HepG2 (cell line): ENCODE results near the gene AGBL3. TPM values are rescaled to one million over a fixed set of nuclear protein-coding genes. Genes with fewer than 3 reads are reported as not detected.

Experiments used
- KAT2B ChIP-seq: fragments of 150-350 bp; IDR thresholded peaks from 2 replicates; pipeline ENCODE4 v1.6.1; 2014; ENCODE audit warnings: low read depth, low read length, borderline replicate concordance
- KDM3A ChIP-seq: IDR thresholded peaks from 2 replicates; pipeline ENCODE4 v1.6.1; 2018; ENCODE audit warnings: low read depth, missing compliant biosample characterization
- KDM5B ChIP-seq: sonication (generic); formaldehyde crosslinking; IDR thresholded peaks from 2 replicates; pipeline ENCODE4 v1.4.0; 2020; ENCODE audit warnings: missing genetic modification reagents, mild to moderate bottlenecking, borderline replicate concordance
- NFIC ChIP-seq: IDR thresholded peaks from 2 replicates; pipeline ENCODE4 v1.6.1; 2012; ENCODE audit warnings: mild to moderate bottlenecking, low read length, inconsistent platforms
- PHF21A ChIP-seq: sonication (generic); formaldehyde crosslinking; IDR thresholded peaks from 2 replicates; pipeline ENCODE4 v1.5.0; 2020; ENCODE audit warnings: mild to moderate bottlenecking, missing genetic modification reagents
- PLSCR1 ChIP-seq: sonication (generic); formaldehyde crosslinking; IDR thresholded peaks from 2 replicates; pipeline ENCODE4 v1.5.0; 2020; ENCODE audit warnings: missing genetic modification reagents, mild to moderate bottlenecking, borderline replicate concordance
- SMYD3 ChIP-seq: sonication (generic); formaldehyde crosslinking; IDR thresholded peaks from 2 replicates; pipeline ENCODE4 v1.8.1; 2023; ENCODE audit warnings: mild to moderate bottlenecking, missing genetic modification reagents
- SRSF1 ChIP-seq: fragments of 200-400 bp; formaldehyde crosslinking; optimal IDR thresholded peaks from 2 replicates; pipeline ENCODE3; 2017; ENCODE audit warnings: mild to moderate bottlenecking, low read depth, low read length, moderate library complexity
- THAP11 ChIP-seq: IDR thresholded peaks from 2 replicates; pipeline ENCODE4 v1.6.1; 2016; ENCODE audit warnings: missing biosample characterization, missing genetic modification reagents
- ZBTB44 ChIP-seq: sonication (generic); formaldehyde crosslinking; IDR thresholded peaks from 2 replicates; pipeline ENCODE4 v1.4.0; 2020; ENCODE audit warnings: missing genetic modification reagents
- ZBTB46 ChIP-seq: sonication (generic); formaldehyde crosslinking; IDR thresholded peaks from 2 replicates; pipeline ENCODE4 v1.4.0; 2020; ENCODE audit warnings: mild to moderate bottlenecking, missing genetic modification reagents, borderline replicate concordance
- ZNF207 ChIP-seq: fragments of 450-650 bp; IDR thresholded peaks from 2 replicates; pipeline ENCODE4 v1.6.1; 2016; ENCODE audit warnings: antibody characterized with exemption, borderline replicate concordance
- ZNF251 ChIP-seq: sonication (generic); formaldehyde crosslinking; IDR thresholded peaks from 2 replicates; pipeline ENCODE4 v1.9.0; 2021; ENCODE audit warnings: mild to moderate bottlenecking, missing genetic modification reagents
- ZNF83 ChIP-seq: sonication (generic); formaldehyde crosslinking; IDR thresholded peaks from 2 replicates; pipeline ENCODE4 v1.4.0; 2020; ENCODE audit warnings: missing genetic modification reagents, mild to moderate bottlenecking, borderline replicate concordance
- ZSCAN9 ChIP-seq: IDR thresholded peaks from 2 replicates; pipeline ENCODE4 v1.6.1; 2016; ENCODE audit warnings: borderline replicate concordance
- polyA plus RNA-seq, 8 experiments: library from polyadenylated mRNA; depleted of rRNA in 3 of 8; stranded (reverse) in 7 of 8; unstranded in 1 of 8; fragments of >200 nt; fragmentation: Illumina TruSeq in 4 of 8; extraction: Trizol in 4 of 8; gene quantifications; 2 replicates each; pipeline versions ENCODE4 v1.2.1 to v1.2.3, GENCODE V29; 2011 to 2016; ENCODE audit warnings: low read depth in 4 of 8, missing spikeins in 1 of 8, mixed read lengths in 1 of 8; ENCODE audit not compliant: insufficient read depth in 1 of 8
- total RNA-seq, 5 experiments: library from RNA; depleted of rRNA; stranded (reverse); fragments of >200 nt; fragmentation: Illumina TruSeq; extraction: Trizol; gene quantifications; 2 replicates each; pipeline ENCODE4 v1.2.3, GENCODE V29; 2016; ENCODE audit warnings: low read depth in 1 of 5
- TF ChIP-seq, protein P1 (sequence below): sonication (generic); formaldehyde crosslinking; IDR thresholded peaks from 2 replicates; pipeline ENCODE4 v1.4.0; 2020; ENCODE audit warnings: missing genetic modification reagents
- TF ChIP-seq, protein P2 (sequence below): IDR thresholded peaks from 2 replicates; pipeline ENCODE4 v1.6.1; 2012; ENCODE audit warnings: low read length, improper control_type of control experiment
- TF ChIP-seq, protein P3 (sequence below): sonication (generic); formaldehyde crosslinking; conservative IDR thresholded peaks from 2 replicates; pipeline ENCODE4 v1.4.0; 2020; ENCODE audit warnings: missing genetic modification reagents

AGBL3 gene
- total and polyA plus RNA-seq, 2 of the 13 experiments (the other 11 are each of a cell fraction or from before 2014, with no cell fraction given), result 2.2 to 7.2 TPM

DNA sequence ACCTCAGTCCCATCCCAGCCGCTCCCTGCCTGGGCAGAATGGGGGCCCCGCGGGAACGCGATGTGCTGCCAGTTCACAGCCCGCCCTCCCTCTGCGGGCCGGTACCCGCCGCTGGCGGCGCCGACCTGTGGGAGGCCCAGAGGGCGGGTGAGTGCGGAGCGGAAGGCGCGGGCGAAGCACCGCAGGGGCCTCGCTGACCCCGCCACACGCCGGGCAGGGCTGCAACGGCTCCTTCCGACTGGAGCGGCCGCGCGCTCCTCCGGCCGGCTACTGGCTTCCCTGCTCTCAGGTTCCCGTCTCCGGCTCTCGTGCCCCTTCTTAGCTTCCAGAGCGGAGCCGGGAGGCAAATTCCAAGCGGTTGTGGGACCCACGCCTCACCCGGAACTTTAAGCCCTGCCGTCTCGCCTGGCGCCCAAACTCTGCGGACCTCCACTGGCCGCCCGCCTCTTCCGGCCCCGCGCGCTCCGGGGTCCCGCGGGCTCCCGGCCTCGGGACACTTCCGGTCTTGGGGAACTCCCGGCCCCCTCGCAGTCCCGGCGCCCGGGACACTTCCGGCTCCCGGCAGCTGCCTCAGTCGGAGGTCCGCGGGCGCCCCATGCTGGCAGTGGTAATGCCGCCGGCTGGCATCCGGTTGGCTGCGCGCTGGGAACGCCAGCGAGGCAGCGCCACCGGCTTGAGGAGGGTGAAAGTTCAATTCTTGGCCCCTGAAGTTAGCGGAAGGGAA is 184.1 kb downstream of the AGBL3 start, which contains the start of gene CYREN (continued):
- 0 out of 2 replicates have a peak, but pooled peaks have one; percentile 40 for TF ChIP-seq ZBTB46 (CRISPR knock-in tag)
- TF ChIP-seq ZSCAN9 (CRISPR knock-in tag), result peak; percentile 10; the same call in 1 of the 2 replicates
- no peak; the same call in 1 of the 2 replicates for TF ChIP-seq ZNF83
- TF ChIP-seq THAP11, result peak; percentile 91
- TF ChIP-seq PLSCR1 (CRISPR knock-in tag), result no peak; the same call in 1 of the 2 replicates
- TF ChIP-seq, protein P1, sequence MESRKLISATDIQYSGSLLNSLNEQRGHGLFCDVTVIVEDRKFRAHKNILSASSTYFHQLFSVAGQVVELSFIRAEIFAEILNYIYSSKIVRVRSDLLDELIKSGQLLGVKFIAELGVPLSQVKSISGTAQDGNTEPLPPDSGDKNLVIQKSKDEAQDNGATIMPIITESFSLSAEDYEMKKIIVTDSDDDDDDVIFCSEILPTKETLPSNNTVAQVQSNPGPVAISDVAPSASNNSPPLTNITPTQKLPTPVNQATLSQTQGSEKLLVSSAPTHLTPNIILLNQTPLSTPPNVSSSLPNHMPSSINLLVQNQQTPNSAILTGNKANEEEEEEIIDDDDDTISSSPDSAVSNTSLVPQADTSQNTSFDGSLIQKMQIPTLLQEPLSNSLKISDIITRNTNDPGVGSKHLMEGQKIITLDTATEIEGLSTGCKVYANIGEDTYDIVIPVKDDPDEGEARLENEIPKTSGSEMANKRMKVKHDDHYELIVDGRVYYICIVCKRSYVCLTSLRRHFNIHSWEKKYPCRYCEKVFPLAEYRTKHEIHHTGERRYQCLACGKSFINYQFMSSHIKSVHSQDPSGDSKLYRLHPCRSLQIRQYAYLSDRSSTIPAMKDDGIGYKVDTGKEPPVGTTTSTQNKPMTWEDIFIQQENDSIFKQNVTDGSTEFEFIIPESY (CRISPR knock-in tag), result no peak
- TF ChIP-seq ZNF251, result no peak
- TF ChIP-seq, protein P2, sequence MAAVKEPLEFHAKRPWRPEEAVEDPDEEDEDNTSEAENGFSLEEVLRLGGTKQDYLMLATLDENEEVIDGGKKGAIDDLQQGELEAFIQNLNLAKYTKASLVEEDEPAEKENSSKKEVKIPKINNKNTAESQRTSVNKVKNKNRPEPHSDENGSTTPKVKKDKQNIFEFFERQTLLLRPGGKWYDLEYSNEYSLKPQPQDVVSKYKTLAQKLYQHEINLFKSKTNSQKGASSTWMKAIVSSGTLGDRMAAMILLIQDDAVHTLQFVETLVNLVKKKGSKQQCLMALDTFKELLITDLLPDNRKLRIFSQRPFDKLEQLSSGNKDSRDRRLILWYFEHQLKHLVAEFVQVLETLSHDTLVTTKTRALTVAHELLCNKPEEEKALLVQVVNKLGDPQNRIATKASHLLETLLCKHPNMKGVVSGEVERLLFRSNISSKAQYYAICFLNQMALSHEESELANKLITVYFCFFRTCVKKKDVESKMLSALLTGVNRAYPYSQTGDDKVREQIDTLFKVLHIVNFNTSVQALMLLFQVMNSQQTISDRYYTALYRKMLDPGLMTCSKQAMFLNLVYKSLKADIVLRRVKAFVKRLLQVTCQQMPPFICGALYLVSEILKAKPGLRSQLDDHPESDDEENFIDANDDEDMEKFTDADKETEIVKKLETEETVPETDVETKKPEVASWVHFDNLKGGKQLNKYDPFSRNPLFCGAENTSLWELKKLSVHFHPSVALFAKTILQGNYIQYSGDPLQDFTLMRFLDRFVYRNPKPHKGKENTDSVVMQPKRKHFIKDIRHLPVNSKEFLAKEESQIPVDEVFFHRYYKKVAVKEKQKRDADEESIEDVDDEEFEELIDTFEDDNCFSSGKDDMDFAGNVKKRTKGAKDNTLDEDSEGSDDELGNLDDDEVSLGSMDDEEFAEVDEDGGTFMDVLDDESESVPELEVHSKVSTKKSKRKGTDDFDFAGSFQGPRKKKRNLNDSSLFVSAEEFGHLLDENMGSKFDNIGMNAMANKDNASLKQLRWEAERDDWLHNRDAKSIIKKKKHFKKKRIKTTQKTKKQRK, result no peak
- no peak for TF ChIP-seq KAT2B
- TF ChIP-seq, protein P3, sequence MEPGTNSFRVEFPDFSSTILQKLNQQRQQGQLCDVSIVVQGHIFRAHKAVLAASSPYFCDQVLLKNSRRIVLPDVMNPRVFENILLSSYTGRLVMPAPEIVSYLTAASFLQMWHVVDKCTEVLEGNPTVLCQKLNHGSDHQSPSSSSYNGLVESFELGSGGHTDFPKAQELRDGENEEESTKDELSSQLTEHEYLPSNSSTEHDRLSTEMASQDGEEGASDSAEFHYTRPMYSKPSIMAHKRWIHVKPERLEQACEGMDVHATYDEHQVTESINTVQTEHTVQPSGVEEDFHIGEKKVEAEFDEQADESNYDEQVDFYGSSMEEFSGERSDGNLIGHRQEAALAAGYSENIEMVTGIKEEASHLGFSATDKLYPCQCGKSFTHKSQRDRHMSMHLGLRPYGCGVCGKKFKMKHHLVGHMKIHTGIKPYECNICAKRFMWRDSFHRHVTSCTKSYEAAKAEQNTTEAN, result peak; percentile 79
- peak; percentile 97 for TF ChIP-seq PHF21A (CRISPR knock-in tag)
- peak; percentile 94 for TF ChIP-seq SRSF1
- TF ChIP-seq ZBTB44, result no peak
- TF ChIP-seq NFIC, result no peak
- no peak for TF ChIP-seq ZNF207
- peak; percentile 85 for TF ChIP-seq KDM3A (CRISPR knock-in tag)
- TF ChIP-seq KDM5B (CRISPR knock-in tag), result peak; percentile 92
- 0 out of 2 replicates have a peak, but pooled peaks have one; percentile 25 for TF ChIP-seq SMYD3 (CRISPR knock-in tag)
